GM19351 (cell line): Measurements from ENCODE around the gene TENM4.
"Not testable (repeated sequence)": the region's sequence is repeated elsewhere in the genome, so short reads cannot be mapped to it uniquely, and the experiment has no call there.

Source experiments
- ATAC-seq: cut with Tn5 transposase; IDR thresholded peaks from one replicate; pipeline ENCODE4 v1.9.1; 2021; ENCODE audit warnings: mild to moderate bottlenecking, moderate library complexity; ENCODE audit not compliant: unreplicated experiment

The TENM4 gene

DNA sequence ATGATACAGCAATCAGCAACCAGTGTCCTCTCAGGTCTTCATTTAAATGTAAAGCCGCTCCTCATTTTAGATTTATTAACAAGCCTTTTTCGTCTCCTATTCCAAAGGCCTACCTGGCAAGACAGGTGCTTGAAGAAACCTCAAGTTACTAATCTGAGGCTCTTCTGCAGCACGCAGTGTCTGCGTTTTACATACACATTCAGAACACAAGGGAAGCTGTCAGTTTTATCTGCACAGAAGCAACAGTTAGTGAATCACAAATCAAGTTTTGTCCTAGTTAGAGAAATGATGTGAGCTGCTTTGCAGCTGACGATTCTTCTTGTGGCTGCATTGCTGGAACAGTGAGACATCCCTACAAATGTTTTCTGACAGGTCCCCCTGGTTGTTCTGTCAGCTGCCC lies 557.3 kb downstream of the TENM4 start:
- no peak for ATAC-seq

DNA sequence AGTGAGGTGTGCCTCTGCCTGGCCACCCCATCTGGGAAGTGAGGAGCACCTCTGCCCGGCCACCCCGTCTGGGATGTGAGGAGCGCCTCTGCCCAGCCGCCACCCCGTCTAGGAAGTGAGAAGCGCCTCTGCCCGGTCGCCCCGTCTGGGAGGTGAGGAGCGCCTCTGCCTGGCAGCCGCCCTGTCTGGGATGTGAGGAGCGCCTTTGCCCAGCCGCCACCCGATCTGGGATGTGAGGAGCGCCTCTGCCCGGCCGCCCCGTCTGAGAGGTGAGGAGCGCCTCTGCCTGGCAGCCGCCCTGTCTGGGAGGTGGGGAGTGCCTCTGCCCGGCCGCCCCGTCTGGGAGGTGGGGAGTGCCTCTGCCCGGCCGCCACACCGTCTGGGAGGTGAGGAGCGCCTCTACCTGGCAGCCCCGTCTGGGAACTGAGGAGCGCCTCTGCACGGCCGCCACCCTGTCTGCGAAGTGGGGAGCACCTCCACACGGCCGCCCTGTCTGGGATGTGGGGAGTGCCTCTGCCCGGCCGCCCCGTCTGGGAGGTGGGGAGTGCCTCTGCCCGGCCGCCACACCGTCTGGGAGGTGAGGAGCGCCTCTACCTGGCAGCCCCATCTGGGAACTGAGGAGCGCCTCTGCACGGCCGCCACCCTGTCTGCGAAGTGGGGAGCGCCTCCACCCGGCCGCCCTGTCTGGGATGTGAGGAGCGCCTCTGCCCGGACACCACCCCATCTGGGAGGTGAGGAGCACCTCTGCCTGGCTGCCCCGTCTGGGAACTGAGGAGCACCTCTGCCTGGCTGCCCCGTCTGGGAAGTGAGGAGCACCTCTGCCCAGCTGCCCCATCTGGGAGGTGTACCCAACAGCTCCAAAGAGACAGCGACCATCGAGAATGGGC lies 561.5 kb downstream of the TENM4 start:
- ATAC-seq: not testable (repeated sequence)

DNA sequence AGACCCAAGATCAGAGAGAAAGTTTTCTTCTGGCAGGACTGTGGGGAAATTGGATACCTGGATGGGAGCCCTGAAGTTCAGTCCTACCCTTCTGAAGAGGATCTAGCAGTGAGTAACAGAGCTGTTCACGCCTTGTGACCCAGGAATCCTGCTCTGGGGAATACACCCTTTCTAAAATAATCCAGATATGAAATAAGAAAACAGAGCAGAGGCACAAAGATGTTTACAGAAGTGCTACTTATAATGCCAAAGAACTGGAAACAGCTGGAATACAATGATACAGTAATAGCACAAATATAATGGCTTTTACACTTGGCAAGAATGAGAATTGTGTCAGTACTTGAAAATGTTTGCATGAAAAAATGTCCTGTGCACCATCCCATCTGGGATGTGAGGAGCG lies 562.2 kb downstream of the TENM4 start:
- ATAC-seq: no peak

DNA sequence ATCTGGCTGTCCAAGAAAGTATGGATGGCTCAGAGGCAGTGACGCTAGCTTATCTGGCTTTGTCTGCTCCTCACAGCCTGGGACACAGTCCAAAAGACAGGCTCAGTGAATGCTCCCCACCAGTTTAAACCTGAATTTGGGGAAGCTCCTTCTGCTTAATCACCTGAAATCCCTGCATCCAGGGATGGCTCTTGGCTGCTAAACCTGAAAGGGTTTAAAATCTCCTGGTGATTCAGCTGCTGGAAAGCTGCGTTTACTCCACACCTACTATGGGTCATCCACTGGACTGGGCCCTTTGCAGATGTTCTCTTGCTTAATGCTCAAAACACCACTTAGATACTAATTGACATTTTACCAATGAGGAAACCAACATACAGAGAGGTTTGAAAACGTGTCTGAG lies 564.2 kb downstream of the TENM4 start:
- ATAC-seq: no peak

DNA sequence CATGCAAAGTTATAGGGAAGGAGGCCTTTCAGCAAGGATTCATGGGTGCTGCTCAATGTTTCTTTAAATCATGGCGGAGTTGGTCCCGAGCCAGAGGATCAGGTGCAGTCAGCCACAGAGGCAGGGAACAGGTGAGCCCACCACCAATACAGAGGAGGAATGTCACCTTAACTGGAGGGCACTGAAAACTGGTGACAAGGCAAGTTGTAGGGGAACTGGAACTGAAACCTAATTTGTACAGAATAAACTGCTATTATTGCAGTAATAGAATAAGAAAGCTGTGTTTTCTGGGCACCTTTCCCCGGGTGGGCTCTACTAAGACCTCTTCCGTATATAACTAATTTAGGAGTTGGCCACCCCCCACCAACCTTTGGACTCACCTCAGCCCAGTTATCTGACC lies 570.2 kb downstream of the TENM4 start:
- no peak for ATAC-seq

DNA sequence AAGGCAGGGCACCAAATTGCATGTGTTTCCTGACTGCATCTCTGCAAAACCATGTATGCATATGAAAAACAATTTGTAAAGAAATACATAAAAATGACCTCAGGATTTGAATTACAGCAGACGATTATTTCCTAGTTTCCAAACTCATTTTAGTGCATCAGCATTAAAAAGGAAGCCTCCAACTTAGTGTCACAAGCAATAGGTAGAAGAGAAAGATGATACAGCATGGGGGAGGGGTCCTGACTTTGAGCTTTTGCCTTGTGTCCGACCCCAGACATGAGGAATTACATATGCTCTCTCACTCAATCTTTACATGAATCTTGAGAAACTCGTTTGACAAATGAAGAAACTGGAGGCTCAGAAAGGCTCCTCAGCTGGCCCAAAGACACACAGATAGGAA lies 571.5 kb downstream of the TENM4 start:
- no peak for ATAC-seq

DNA sequence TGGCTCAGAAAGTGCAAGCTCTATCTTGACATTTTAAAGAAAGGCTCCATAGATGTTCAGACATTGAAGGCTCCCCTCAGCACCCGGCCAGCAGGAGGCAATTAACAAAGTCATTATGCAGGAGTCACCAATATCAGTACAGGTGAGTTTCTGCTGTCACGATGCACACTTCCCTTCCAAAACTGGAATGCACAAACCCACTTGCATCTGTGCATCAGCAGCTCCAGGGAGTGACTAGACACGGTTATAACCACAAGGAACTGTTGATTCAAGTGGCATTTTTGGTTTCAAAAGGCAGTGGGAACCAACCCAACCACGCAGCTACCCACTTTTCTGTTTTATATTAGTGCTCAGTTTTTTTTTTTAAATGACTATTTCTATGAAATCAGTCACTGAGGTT lies 572.3 kb downstream of the TENM4 start:
- no peak for ATAC-seq

DNA sequence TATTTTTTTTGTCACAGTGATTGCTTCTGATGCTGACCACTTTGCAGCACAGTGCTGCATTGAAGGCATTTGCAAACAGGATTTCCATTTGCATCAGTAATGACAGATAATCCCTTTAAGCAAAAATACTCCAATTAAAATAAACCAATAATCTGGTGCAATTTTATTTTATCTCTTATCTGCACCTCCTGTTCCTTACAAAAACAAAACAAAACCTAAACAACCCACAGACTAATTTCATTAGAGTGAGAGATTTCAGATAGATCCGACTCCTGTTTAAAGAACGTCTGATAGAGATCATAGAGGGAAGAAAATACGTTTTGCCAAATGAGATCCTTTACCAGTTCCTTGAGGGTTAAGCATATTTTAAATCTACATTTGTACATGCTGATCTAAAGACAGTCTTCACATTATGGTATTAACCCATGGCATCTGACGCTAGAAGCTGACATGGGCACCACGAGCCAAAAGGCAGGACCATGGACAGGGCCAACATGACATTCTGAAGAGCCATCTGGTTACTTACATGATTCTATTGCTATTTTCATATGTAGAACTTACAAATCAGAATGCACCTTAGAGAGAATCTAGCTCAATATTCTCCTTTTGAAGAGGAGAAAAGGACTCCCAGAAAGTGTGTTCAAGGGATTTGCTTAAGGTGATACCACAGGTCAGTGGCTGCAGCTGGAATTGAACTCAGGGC lies 580.0 kb downstream of the TENM4 start:
- no peak for ATAC-seq

DNA sequence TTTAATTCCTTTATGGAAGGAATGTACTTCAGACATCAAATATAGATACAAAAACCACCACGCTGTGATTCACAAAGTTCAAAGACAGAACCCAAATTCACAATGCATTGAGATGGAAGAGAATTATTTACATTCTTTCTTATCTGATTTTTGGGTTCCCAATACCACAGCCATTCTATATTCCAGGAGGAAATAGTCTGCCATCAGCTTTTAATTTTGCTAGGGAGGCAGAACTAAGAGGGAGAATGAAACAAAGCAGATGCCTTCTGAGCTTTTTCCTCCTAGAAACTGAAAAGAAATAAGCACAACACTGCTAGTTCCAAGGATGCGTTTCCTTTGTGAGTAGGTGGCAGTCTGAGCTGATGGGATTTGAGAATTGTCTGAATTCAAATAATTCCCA lies 583.1 kb downstream of the TENM4 start:
- ATAC-seq: no peak

DNA sequence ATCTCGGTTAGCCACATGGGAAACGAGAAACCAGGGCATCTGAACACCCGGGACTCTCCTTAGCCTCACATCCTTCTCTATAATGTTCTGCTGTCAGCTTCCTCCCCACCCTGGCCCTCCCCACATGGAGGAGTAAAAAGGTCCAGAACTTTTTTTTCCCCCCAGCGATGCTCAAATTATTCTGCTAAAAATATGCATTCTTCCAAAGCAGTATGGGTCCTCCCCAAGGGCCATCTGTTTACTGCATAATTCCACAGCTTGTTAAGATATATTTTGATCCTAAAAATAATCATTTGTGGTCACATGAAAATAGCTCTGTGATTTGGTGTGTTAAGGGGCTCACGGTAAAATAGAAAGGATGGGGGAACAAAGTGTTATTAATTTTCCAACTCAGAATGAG lies 584.6 kb downstream of the TENM4 start:
- no peak for ATAC-seq

DNA sequence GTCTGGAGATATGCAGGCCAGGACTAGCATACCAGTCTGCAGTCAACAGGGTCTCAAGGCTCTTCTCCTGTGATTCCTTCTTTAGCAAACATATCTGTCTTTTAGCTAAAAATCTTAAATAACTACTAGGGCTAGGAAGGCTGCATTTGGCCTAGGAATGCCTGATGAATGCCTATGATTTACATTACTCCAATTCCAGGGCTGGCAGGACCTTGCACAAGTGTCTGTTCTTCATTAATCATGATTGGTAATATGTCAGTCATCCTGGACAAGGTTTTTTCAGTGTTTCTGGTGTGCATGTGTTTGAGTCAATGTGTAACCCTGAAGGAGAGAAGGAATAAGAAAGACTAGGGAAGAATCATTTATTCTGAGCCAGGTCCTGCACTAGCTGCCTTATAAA lies 585.7 kb downstream of the TENM4 start:
- no peak for ATAC-seq

DNA sequence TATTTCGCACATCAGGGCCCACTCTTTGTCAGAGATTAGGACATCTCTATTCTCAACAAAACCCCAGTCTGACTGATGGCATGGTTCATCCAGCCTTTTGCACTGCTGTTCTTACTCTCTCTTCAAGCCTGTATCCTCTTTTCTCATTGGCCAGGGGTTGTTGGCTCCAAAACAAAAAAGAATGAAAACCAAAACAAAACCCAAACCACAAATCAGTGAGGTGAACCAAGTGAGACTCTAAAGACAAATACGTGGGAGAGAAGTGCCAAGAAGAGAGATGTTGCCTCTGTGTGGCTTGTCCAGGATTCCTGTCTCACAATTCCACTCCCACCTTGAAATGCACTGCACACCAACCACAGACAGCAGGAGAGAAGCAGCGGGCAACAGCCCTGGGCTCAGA lies 587.3 kb downstream of the TENM4 start:
- no peak for ATAC-seq

DNA sequence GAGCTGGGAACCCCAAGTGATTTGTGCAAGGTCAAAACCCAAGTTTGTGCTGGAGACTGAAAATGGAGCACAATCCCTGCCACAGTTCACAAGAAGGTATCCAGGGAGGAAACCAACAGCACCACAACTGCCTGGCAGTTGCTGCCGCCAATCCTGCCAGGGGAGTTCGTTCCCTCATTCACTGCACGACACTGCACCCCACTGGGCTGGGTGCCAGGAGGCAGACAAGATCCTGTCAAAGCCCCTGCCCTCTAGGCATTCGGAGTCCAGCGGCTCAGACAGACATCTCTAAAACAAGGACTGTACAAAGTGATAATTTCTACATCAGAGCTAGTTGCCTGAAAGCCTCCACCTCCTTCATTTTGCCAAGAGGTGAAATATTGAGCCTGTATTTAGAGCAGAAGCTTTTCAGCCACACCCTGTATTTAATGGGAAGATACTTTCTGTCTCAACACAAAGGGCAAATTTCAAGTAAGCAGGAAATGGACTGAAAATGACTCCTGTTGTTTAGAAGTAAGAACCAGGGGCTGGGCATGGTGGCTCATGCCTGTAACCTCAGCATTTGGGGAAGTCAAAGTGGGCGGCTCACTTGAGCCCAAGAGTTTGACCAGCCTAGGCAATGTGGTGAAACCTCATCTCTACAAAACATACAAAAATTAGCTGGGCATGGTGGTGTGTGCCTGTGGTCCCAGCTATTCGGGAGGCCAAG lies 588.8 kb downstream of the TENM4 start:
- ATAC-seq: no peak

DNA sequence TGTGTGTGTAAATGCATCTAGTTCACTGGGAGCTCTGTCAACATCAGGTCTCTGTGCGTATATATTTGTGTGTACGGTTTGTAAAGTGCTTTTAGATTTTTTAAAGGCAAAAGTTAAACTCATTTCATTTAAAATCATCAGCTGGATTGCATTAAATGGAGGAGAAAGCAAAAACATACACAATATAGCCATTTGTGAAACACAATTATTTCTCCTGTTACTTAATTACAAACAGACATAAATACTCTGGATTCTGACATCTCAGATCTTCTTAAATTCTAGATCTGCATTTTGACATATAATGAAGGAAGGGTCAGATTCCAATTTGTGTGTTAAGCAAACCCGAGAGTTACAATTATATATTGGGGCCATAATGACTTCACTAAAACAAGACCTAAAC lies 590.8 kb downstream of the TENM4 start:
- ATAC-seq: no peak

DNA sequence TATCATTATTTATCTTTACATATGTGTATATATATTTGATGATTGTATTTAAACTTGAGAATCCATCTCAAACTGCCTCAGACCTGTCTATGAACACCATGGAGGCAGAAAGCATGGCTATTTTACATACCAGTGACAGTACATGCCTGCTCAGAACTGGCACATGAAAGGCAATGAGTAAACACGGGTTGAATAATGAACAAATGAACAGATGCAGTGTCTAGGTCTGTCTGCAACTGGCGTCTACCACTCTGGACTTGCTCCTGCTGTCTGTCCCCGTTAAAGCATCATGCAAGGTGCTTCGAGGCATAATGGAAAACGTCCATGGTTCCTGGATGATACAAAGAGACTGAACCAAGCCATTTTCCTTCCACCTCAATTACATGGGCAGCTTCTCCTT lies 594.6 kb downstream of the TENM4 start:
- ATAC-seq: no peak

DNA sequence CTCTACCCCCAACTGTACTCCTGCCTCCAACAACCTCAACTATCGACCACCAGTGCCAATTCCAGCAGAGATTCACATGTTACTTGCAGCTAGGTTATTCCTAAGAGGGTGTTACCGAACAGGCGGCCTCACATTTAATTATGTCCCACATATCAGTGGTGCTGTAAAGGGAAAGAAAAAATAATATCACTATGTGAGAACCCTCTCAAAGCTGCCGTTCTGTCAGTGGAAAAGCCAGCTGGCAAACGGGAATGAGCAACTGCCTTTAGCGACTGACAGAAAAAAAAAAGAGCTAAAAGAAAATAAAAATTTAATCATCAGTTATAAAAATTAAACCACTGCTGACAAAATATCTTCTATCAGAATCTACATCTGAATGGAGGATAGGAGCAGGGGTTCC lies 595.3 kb downstream of the TENM4 start:
- ATAC-seq: no peak

DNA sequence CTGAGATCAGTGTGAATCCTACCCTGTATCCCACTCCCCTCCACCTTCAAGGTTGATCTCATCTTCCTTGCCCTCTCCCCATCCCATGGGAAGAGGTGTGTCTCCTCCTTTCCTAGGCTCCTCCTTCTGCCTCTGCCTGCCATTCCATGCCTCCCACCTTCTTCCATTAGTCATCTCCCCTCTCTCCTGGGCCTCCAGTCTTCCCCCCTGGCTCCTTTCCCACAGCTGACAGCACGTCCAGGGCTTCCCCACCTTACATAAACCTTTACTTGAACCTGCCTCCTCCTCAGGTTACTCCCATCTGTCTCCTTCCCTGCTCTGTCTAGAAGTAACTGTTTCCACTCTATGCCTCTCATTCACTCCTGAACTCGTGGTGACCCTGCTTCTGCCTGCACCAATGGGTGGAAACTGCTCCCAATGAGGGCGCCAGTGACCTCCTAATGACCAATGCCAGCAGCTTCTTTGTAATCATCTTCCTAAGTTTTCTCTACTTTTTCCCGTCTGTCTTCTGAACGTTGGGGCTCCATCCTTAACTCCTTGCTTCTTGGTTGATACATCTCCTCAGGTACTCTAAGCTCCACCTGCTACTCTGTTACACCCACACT lies 599.3 kb downstream of the TENM4 start:
- ATAC-seq: no peak

DNA sequence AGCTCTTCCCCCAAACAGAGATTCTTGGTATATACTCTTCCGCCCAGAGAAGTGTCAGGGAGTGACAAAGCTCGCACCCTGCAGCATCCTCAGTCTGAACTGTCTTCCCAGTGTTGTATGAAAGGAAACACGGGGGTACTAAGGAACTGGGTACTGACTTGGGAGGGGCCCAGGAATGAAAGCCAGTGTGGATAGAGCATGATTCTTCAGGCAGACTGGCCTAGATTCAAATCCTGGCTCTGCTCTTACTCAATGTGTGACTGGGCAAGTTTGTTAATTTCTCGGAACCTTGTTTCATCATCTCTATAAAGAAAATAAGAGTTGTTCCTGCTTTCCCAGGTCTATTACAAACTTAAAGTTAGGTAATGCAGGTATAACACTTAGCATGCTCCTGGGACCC lies 600.2 kb downstream of the TENM4 start:
- no peak for ATAC-seq

DNA sequence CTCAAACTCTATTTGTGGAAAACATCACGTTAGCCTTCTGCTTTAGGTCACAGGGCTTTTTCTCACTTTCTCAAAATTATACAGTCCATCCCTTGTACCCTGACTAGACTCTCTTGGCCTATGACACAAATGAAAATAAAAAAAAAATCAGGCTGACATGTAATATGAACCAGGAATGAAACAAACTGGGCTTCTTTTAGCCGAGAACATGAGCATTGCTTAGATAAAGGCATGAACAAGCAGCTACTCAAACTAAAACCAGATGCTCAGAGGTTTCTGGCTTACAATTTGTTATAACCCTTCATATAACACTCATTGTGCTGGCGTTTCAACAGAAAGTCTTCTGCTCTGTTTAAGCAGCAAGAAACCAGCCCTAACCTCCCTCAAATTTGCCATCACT lies 600.6 kb downstream of the TENM4 start:
- no peak for ATAC-seq

DNA sequence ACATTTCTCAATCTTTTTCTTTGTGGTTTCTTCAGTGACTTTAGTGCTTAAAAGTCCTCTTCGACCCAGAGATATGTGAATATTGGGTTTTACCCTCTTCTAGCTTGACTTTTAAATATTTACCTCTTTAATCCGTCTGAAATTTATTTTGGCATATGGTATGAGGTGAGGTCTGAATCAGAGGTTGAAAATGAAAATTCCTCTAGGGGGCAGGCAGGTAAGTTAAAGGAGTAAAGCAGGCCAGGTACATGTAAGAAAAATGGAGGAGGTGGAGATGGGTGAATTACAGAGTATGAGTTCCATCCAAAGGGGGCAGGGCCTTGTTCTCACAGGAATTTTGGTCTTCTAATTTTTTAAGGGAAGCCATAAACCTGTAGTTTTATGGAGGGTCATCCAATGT lies 602.4 kb downstream of the TENM4 start:
- no peak for ATAC-seq

DNA sequence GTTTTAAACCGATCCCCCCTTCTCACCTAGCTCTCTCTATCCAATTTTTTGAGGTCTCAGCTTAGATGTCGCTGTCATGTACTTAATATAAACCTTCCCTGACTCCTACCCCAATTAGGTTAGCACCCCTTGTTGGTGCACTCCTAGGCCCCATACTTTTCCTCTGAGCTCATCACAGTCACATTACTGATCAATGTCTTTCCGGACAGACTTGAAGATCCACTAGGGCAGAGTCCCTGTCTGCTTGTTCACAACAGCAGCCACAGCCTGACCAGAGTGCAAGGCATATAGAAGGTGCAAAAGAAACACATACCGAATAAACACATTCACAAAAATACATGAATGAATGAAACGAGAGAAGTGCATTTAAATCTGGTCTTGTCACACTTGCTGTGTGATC lies 605.2 kb downstream of the TENM4 start:
- ATAC-seq: no peak
